ENCODE measurements around the gene ZKSCAN5.

- no peak for TF ChIP-seq EZH2 (IDR thresholded peaks at IDR 0.05; ENCODE audit: low read length)
- TF ChIP-seq, protein P1, sequence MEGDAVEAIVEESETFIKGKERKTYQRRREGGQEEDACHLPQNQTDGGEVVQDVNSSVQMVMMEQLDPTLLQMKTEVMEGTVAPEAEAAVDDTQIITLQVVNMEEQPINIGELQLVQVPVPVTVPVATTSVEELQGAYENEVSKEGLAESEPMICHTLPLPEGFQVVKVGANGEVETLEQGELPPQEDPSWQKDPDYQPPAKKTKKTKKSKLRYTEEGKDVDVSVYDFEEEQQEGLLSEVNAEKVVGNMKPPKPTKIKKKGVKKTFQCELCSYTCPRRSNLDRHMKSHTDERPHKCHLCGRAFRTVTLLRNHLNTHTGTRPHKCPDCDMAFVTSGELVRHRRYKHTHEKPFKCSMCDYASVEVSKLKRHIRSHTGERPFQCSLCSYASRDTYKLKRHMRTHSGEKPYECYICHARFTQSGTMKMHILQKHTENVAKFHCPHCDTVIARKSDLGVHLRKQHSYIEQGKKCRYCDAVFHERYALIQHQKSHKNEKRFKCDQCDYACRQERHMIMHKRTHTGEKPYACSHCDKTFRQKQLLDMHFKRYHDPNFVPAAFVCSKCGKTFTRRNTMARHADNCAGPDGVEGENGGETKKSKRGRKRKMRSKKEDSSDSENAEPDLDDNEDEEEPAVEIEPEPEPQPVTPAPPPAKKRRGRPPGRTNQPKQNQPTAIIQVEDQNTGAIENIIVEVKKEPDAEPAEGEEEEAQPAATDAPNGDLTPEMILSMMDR (optimal IDR thresholded peaks at IDR 0.05 in 1 of 3, IDR thresholded peaks at IDR 0.05 in 1 of 3, conservative IDR thresholded peaks at IDR 0.05 in 1 of 3; ENCODE audit: extremely low read depth in 1 of 3, insufficient read depth in 2 of 3, low read length in 3 of 3) = no peak
Observed at GRCh38 chr7:99543916-99544315, 39.5 kb downstream of the ZKSCAN5 start.
